Measurements from ENCODE around the gene NACC2. TPM values are rescaled to one million over a fixed set of nuclear protein-coding genes. Genes with fewer than 3 reads are reported as not detected.

The NACC2 gene
- polyA plus RNA-seq, 3 donors = 8.1 to 32.4 (median 8.7) TPM

DNA sequence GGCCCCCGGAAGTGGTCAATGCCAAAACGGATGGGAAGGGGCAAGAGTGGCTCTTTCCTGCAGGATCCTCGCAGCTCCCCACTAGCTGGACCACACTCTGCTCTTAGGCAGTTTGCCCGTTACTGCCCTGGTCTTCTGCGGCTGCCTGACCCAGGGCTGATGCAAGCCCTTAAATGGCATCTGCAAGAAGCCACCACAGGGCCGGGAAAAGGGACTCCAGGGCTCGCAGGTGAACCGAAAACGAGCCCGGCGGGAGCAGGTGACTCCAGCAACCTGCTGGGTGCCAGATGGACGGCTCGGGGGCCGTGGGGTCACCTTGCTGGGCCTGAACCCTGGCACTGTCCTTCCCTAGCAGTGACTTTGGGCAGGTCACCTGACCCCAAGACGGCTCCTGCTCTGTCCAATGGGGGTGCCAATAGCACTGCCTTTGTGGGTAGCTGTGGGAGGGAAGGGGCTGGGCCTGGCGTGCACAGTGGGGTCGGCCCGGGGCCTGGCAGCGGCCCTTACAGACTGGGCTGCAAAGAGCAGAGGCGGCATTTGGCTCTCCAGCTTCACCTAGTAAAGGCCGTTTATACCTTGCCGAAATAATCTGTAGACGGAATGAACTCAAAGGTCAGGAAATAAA, 22.3 kb upstream of the NACC2 start:
- Mint-ChIP-seq H3K4me1 (peaks cover 24% of the 10 kb centered on the region), H3K9me3 (peaks cover 0 to 6% (median 0%) of the 10 kb centered on the region in 7 donors), H3K27ac (peak overlapping the region in 6 of 7 donors; percentile 55 to 81 (median 61)), H3K4me3 (peak overlapping the region; percentile 70 to 77), H3K36me3 (peaks cover 14 to 35% of the 10 kb centered on the region in 2 donors), H3K27me3 (ENCODE audit: low read depth in 3 of 3) (peaks cover 0 to 6% (median 0%) of the 10 kb centered on the region in 3 donors)
- Histone ChIP-seq H3K27me3 (ENCODE audit: control insufficient read depth in 2 of 2, insufficient read depth in 2 of 2, low read length in 2 of 2) (no peaks in the 10 kb centered on the region), H3K4me2 (replicated peaks; ENCODE audit: extremely low read depth, low read length, poor library complexity, severe bottlenecking) (peak overlapping the region; percentile 91), H3K9ac (ENCODE audit: insufficient read depth, low read length, poor library complexity, severe bottlenecking) (peak overlapping the region; percentile 83), H3K36me3 (replicated peaks in 1 of 2; ENCODE audit: control insufficient read depth in 1 of 2, insufficient read depth in 2 of 2, low read length in 2 of 2) (peaks cover 21 to 33% of the 10 kb centered on the region in 2 donors), H3K4me3 (replicated peaks in 1 of 3; ENCODE audit: low read depth in 2 of 3, low read length in 3 of 3) (peak overlapping the region; percentile 48 to 86 (median 79)), H3K9me3 (replicated peaks in 1 of 2; ENCODE audit: control insufficient read depth in 1 of 2, insufficient read depth in 1 of 2, low read length in 2 of 2) (no peaks in the 10 kb centered on the region), H2AFZ (ENCODE audit: insufficient read depth, low read depth, low read length, poor library complexity, severe bottlenecking) (peak overlapping the region; percentile 69), H3K79me2 (ENCODE audit: insufficient read depth, low read length) (peaks cover 37% of the 10 kb centered on the region), H3K27ac (ENCODE audit: low read depth in 1 of 2, low read length in 2 of 2) (peak overlapping the region; percentile 22 to 84), H4K20me1 (ENCODE audit: insufficient read depth, low read length) (peaks cover 42% of the 10 kb centered on the region), H3K4me1 (ENCODE audit: control insufficient read depth in 1 of 2, insufficient read depth in 2 of 2, low read length in 2 of 2) (peaks cover 18 to 44% of the 10 kb centered on the region in 2 donors)
- intact Hi-C loops (cut with micrococcal nuclease) = loop anchor here in 1 of 2 donors (5.0 kb wide), 1 partner anchor 40 kb away; no protein-coding TSS in a partner anchor
- no peak for DNase-seq
- TF ChIP-seq, protein P1, sequence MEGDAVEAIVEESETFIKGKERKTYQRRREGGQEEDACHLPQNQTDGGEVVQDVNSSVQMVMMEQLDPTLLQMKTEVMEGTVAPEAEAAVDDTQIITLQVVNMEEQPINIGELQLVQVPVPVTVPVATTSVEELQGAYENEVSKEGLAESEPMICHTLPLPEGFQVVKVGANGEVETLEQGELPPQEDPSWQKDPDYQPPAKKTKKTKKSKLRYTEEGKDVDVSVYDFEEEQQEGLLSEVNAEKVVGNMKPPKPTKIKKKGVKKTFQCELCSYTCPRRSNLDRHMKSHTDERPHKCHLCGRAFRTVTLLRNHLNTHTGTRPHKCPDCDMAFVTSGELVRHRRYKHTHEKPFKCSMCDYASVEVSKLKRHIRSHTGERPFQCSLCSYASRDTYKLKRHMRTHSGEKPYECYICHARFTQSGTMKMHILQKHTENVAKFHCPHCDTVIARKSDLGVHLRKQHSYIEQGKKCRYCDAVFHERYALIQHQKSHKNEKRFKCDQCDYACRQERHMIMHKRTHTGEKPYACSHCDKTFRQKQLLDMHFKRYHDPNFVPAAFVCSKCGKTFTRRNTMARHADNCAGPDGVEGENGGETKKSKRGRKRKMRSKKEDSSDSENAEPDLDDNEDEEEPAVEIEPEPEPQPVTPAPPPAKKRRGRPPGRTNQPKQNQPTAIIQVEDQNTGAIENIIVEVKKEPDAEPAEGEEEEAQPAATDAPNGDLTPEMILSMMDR (IDR thresholded peaks at IDR 0.05) = no peak
- WGBS (ENCODE audit: insufficient coverage) = 54% methylated on average over 21 of the region's 23 CpGs

GRCh38 chr9:136116360-136117098, 21.4 kb upstream of the NACC2 start:
- no peak overlapping the region for H3K4me3 Mint-ChIP-seq
- H3K4me2 ChIP-seq (replicated peaks; ENCODE audit: extremely low read depth, low read length, poor library complexity, severe bottlenecking) = no peak overlapping the region
- H3K36me3 Mint-ChIP-seq = peaks cover 15 to 35% of the 10 kb centered on the region in 2 donors
- H3K9me3 ChIP-seq (replicated peaks in 1 of 2; ENCODE audit: control insufficient read depth in 1 of 2, insufficient read depth in 1 of 2, low read length in 2 of 2) = no peaks in the 10 kb centered on the region
- no peaks in the 10 kb centered on the region for H3K27me3 ChIP-seq (ENCODE audit: control insufficient read depth in 2 of 2, insufficient read depth in 2 of 2, low read length in 2 of 2)
- TF ChIP-seq, protein P1 (IDR thresholded peaks at IDR 0.05) = no peak
- peaks cover 0 to 6% (median 0%) of the 10 kb centered on the region in 7 donors for H3K9me3 Mint-ChIP-seq
- no peak overlapping the region for H3K27ac Mint-ChIP-seq
- no peak for DNase-seq
- H3K79me2 ChIP-seq (ENCODE audit: insufficient read depth, low read length) = peaks cover 37% of the 10 kb centered on the region
- H3K27ac ChIP-seq (ENCODE audit: low read depth in 1 of 2, low read length in 2 of 2) = no peak overlapping the region
- peaks cover 0 to 2% (median 0%) of the 10 kb centered on the region in 3 donors for H3K27me3 Mint-ChIP-seq (ENCODE audit: low read depth in 3 of 3)
- H4K20me1 ChIP-seq (ENCODE audit: insufficient read depth, low read length) = peaks cover 42% of the 10 kb centered on the region
- no peak overlapping the region for H3K4me3 ChIP-seq (replicated peaks in 1 of 3; ENCODE audit: low read depth in 2 of 3, low read length in 3 of 3)
- no peak overlapping the region for H3K9ac ChIP-seq (ENCODE audit: insufficient read depth, low read length, poor library complexity, severe bottlenecking)
- WGBS (ENCODE audit: insufficient coverage) = 98% methylated on average over 66 of the region's 69 CpGs
- intact Hi-C loops (cut with micrococcal nuclease) = loop anchor here in 1 of 2 donors (5.0 kb wide), 1 partner anchor 39 kb away; no protein-coding TSS in a partner anchor
- H3K4me1 Mint-ChIP-seq = peaks cover 24% of the 10 kb centered on the region
- peaks cover 18 to 41% of the 10 kb centered on the region in 2 donors for H3K4me1 ChIP-seq (ENCODE audit: control insufficient read depth in 1 of 2, insufficient read depth in 2 of 2, low read length in 2 of 2)
- no peak overlapping the region for H2AFZ ChIP-seq (ENCODE audit: insufficient read depth, low read depth, low read length, poor library complexity, severe bottlenecking)
- peaks cover 21 to 33% of the 10 kb centered on the region in 2 donors for H3K36me3 ChIP-seq (replicated peaks in 1 of 2; ENCODE audit: control insufficient read depth in 1 of 2, insufficient read depth in 2 of 2, low read length in 2 of 2)

All from CD14-positive monocyte (primary cell).